GM19328 (cell line): Measurements from ENCODE around the gene PTPN14.

ENCODE experiments used
- ATAC-seq: cut with Tn5 transposase; IDR thresholded peaks from one replicate; pipeline ENCODE4 v1.9.1; 2021; ENCODE audit warnings: mild to moderate bottlenecking, moderate library complexity; ENCODE audit not compliant: unreplicated experiment

Gene PTPN14

GRCh38 chr1:214459895-214460294 lies 91.5 kb downstream of the PTPN14 start:
- no peak for ATAC-seq

- no peak for ATAC-seq
Observed at GRCh38 chr1:214458541-214458940, 92.9 kb downstream of the PTPN14 start.

GRCh38 chr1:214455971-214456867 lies 95.2 kb downstream of the PTPN14 start:
- ATAC-seq: no peak

GRCh38 chr1:214455479-214455878 lies 95.9 kb downstream of the PTPN14 start:
- no peak for ATAC-seq

GRCh38 chr1:214454569-214455396 lies 96.6 kb downstream of the PTPN14 start:
- no peak for ATAC-seq

- ATAC-seq: no peak
Observed at GRCh38 chr1:214453109-214453722, 98.2 kb downstream of the PTPN14 start.

- ATAC-seq: no peak
Observed at GRCh38 chr1:214452152-214452784, 99.1 kb downstream of the PTPN14 start.

GRCh38 chr1:214451596-214451995 lies 99.8 kb downstream of the PTPN14 start:
- ATAC-seq: no peak

- ATAC-seq: no peak
Observed at GRCh38 chr1:214449371-214449770, 102.0 kb downstream of the PTPN14 start.

- ATAC-seq: no peak
Observed at GRCh38 chr1:214448536-214448935, 102.9 kb downstream of the PTPN14 start.

GRCh38 chr1:214447557-214447871 lies 103.9 kb downstream of the PTPN14 start:
- ATAC-seq: no peak

- peak; percentile 54 for ATAC-seq
Observed at GRCh38 chr1:214446772-214447556, 104.4 kb downstream of the PTPN14 start.

GRCh38 chr1:214445831-214446614 lies 105.4 kb downstream of the PTPN14 start:
- no peak for ATAC-seq

GRCh38 chr1:214445199-214445598 lies 106.2 kb downstream of the PTPN14 start:
- ATAC-seq: no peak

- ATAC-seq: no peak
Observed at GRCh38 chr1:214444182-214444939, 107.0 kb downstream of the PTPN14 start.

- ATAC-seq: no peak
Observed at GRCh38 chr1:214441119-214441518, 110.3 kb downstream of the PTPN14 start.

GRCh38 chr1:214440219-214440965 lies 111.0 kb downstream of the PTPN14 start:
- no peak for ATAC-seq
